Cardiac muscle cell (in vitro differentiated cells and primary cell): ENCODE data around the gene CEP41. TPM values are rescaled to one million over a fixed set of nuclear protein-coding genes. Genes with fewer than 3 reads are reported as not detected.
A peak's percentile ranks its signal among the peaks of the same experiment; 100 is the strongest.

Source experiments
- DNase-seq, 2 donors: peaks; one replicate each; pipeline versions ENCODE4 v3.0.0 to v3.0.0-alpha.2; 2010 to 2017; ENCODE audit warnings: low read depth in 1 of 2, low spot score in 1 of 2
- H3K27ac ChIP-seq: fragments of 200-600 bp; sonication (generic); 2 replicates; pipeline ENCODE4 v1.5.1; 2016
- H3K27me3 ChIP-seq: fragments of 200-600 bp; sonication (generic); 2 replicates; pipeline ENCODE4 v1.6.0; 2016; ENCODE audit warnings: control low read depth
- H3K36me3 ChIP-seq: fragments of 200-600 bp; sonication (generic); 2 replicates; pipeline ENCODE4 v1.5.1; 2016; ENCODE audit warnings: control low read depth
- H3K4me1 ChIP-seq: fragments of 200-600 bp; sonication (generic); 2 replicates; pipeline ENCODE4 v1.8.1; 2017; ENCODE audit warnings: low read depth, mild to moderate bottlenecking, mixed run types
- H3K4me3 ChIP-seq: fragments of 200-600 bp; sonication (generic); 2 replicates; pipeline ENCODE4 v1.5.1; 2016; ENCODE audit warnings: mild to moderate bottlenecking
- H3K9me3 ChIP-seq: fragments of 200-600 bp; sonication (generic); 2 replicates; pipeline ENCODE4 v1.5.1; 2017; ENCODE audit warnings: low read depth, mild to moderate bottlenecking, control low read depth
- polyA plus RNA-seq: library from polyadenylated mRNA; unstranded; fragments of >200 nt; fragmentation: Nextera tagmentation; extraction: Ambion mirVana; gene quantifications from 2 replicates; pipeline ENCODE4 v1.2.1, GENCODE V29; 2016
- total RNA-seq: library from RNA; depleted of rRNA; stranded (reverse); fragments of >200 nt; gene quantifications from 2 replicates; pipeline ENCODE4 v1.2.3, GENCODE V29; 2016
- TF ChIP-seq, protein P1 (sequence below): IDR thresholded peaks from 2 replicates; pipeline ENCODE4 v1.5.1; 2012; ENCODE audit warnings: low read depth, mild to moderate bottlenecking, low read length

Gene CEP41
- total and polyA plus RNA-seq, 2 experiments from 2014 or later = 8.0 to 27.4 TPM

DNA sequence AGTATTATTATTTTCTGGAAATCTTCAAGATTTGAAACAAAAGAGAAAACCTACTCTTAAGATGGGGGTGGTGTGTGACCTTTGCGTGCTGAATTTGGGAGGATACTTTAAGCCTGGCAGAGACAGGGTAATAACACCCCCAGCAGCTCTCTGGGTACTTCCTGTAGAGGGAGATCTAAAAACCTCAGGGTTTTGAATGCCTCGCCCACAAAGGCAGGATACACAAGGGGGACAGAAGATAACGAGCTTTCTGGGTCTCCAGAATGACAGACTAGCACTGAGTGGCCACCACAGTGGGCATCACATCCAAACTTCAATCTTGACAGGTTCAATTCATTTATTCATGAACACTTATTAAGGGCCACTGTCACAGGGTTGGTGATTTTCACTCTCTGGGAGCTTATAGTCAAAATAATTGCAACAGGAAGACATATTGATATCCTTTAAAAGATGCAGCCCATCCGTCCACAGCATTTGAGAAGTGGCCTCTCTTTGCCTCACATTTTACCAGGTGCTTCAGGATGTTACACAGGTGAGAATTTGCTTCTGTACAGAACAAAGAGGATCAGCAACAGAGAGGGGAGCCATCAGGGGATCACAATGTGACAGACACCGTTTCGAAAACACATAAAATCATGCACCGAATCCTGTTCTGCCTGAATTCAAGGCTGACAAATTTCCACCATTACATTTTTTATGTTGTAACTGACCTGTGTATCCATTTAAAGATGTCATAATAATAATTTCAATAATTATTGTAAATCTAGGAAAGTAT, 46.2 kb downstream of the CEP41 start:
- Histone ChIP-seq H3K27me3 (no peaks in the 10 kb centered on the region), H3K4me1 (peaks cover 3% of the 10 kb centered on the region), H3K36me3 (no peaks in the 10 kb centered on the region), H3K9me3 (no peaks in the 10 kb centered on the region), H3K27ac (no peak overlapping the region), H3K4me3 (no peak overlapping the region)
- TF ChIP-seq, protein P1, sequence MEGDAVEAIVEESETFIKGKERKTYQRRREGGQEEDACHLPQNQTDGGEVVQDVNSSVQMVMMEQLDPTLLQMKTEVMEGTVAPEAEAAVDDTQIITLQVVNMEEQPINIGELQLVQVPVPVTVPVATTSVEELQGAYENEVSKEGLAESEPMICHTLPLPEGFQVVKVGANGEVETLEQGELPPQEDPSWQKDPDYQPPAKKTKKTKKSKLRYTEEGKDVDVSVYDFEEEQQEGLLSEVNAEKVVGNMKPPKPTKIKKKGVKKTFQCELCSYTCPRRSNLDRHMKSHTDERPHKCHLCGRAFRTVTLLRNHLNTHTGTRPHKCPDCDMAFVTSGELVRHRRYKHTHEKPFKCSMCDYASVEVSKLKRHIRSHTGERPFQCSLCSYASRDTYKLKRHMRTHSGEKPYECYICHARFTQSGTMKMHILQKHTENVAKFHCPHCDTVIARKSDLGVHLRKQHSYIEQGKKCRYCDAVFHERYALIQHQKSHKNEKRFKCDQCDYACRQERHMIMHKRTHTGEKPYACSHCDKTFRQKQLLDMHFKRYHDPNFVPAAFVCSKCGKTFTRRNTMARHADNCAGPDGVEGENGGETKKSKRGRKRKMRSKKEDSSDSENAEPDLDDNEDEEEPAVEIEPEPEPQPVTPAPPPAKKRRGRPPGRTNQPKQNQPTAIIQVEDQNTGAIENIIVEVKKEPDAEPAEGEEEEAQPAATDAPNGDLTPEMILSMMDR = no peak
- no peak for DNase-seq

DNA sequence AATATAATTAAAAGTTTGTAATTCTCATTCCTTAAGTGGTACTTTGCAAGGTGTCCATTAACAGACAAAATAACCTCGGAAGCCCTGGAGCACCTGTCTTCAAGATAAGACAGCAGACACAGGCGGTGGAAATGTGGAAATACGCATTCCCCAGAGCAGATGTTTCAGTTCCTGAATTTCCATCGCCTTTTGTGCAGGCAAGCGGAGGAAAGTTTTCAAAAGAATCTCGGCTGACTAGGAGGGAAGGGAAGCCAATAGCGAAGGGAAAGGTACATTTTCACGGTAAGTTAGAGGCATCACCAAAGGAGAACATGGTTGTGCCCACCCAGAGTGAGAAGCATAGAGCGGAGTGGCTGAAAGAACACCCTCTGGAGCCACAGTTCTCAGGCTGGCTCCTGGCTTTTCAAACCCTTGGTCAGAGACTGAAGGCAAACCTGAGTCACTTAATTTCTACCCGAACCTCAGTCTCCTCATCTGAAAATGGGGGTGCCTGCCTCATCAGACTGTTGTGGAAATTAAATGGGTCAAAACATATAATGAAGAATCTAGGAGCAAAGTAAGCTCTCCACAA, 46.9 kb downstream of the CEP41 start:
- Histone ChIP-seq H3K27ac (no peak overlapping the region), H3K27me3 (no peaks in the 10 kb centered on the region), H3K4me1 (peaks cover 3% of the 10 kb centered on the region), H3K4me3 (no peak overlapping the region), H3K36me3 (no peaks in the 10 kb centered on the region), H3K9me3 (no peaks in the 10 kb centered on the region)
- no peak for DNase-seq
- TF ChIP-seq, protein P1 = no peak

DNA sequence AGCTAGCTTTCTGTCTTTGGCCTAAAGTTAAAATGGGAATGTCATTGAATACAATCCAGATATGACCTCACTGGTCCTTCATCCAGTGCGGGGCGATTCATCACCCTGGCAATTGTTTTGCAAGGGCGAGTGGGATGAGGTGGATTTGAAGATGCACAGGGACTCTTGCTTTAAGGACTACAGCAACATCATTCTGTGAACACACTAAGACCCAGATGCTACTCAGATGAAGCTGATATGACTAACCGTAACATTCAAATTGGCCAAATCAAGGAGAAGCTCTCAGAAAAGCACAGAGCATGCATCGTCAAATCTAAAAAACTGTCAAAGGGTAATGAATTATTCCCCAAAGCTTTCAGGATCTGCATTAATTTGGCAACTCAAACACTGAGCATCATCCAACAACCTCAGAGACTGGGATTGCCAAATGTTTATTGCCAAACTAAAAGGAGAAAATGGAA, 47.7 kb downstream of the CEP41 start:
- no peak overlapping the region for H3K27ac ChIP-seq

DNA sequence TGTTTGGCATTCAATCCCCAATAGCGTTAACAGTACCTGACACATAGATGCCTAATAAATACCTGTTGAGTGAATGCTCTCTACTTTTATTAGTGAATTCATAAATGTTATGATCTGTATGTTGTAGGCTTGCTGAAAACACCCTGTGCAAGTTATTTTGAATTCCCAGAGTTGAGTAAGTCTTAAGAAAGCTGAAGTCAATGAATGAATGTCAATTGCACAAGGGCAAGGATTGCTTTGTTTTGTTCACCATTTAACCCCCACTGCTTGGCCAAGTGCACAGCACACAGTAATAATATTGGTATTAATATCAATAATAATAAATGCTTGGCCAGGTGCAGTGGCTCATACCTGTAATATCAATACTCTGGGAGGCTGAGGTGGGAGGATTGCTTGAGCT, 50.3 kb downstream of the CEP41 start:
- peak in 1 of 2 donors; percentile 31 for DNase-seq
- H3K4me1 ChIP-seq = peaks cover 3% of the 10 kb centered on the region
- no peaks in the 10 kb centered on the region for H3K27me3 ChIP-seq
- TF ChIP-seq, protein P1 = no peak
- no peaks in the 10 kb centered on the region for H3K9me3 ChIP-seq
- H3K36me3 ChIP-seq = no peaks in the 10 kb centered on the region
- no peak overlapping the region for H3K27ac ChIP-seq
- H3K4me3 ChIP-seq = no peak overlapping the region

More for the DNA sequence above, 47.7 kb downstream of the CEP41 start:
- H3K4me3 ChIP-seq = no peak overlapping the region
- DNase-seq = peak in 1 of 2 donors; percentile 74
- peaks cover 3% of the 10 kb centered on the region for H3K4me1 ChIP-seq
- no peaks in the 10 kb centered on the region for H3K9me3 ChIP-seq
- no peaks in the 10 kb centered on the region for H3K36me3 ChIP-seq
- H3K27me3 ChIP-seq = no peaks in the 10 kb centered on the region
- TF ChIP-seq, protein P1 = no peak

DNA sequence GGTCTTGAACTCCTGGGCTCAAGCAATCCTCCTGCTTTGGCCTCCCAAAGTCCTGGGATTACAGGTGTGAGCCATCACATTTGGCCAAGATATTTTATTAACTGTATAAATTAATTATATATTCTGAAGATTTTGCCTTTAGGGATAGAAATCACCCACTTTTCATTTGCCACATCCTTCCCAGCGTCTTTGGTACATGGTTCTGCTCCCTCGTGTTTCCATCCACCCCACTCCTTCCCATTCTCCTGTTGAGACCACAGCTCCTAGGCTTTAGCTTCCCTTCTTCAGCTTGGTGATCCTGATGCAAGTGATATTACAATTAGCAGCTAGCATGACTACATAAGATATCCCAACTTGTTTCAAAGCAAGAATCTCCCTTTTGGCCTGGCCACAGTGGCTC, 52.1 kb downstream of the CEP41 start:
- no peaks in the 10 kb centered on the region for H3K27me3 ChIP-seq
- no peak for DNase-seq
- H3K4me3 ChIP-seq = no peak overlapping the region
- no peak overlapping the region for H3K27ac ChIP-seq
- no peaks in the 10 kb centered on the region for H3K36me3 ChIP-seq
- H3K4me1 ChIP-seq = peaks cover 3% of the 10 kb centered on the region
- H3K9me3 ChIP-seq = no peaks in the 10 kb centered on the region
- TF ChIP-seq, protein P1 = no peak
